Coronary artery (tissue), 2 donors: ENCODE results near the gene PPM1G.
A peak's percentile ranks its signal among the peaks of the same experiment; 100 is the strongest.

Experiments used
- DNase-seq: peaks from one replicate; pipeline ENCODE4 v3.0.0-alpha.2; 2017; ENCODE audit warnings: low spot score
- H3K27ac ChIP-seq, 2 donors: fragments of 200-600 bp; sonication (generic); one replicate each; pipeline ENCODE4 v1.5.1; 2016 to 2019
- H3K4me3 ChIP-seq: fragments of 200-600 bp; sonication (generic); 2 replicates; pipeline ENCODE4 v1.5.1; 2016; ENCODE audit warnings: mild to moderate bottlenecking, moderate library complexity
- CTCF ChIP-seq: fragments of 200-600 bp; sonication (generic); IDR thresholded peaks from one replicate; pipeline ENCODE4 v1.5.1; 2019; ENCODE audit warnings: antibody characterized with exemption

PPM1G gene

GRCh38 chr2:27445155-27445554, 35.8 kb upstream of the PPM1G start:
- DNase-seq: no peak
- no peak for TF ChIP-seq CTCF
- Histone ChIP-seq H3K27ac (no peak overlapping the region), H3K4me3 (no peak overlapping the region)

- H3K4me3 ChIP-seq: no peak overlapping the region
- TF ChIP-seq CTCF: no peak
- peak overlapping the region in 1 of 2 donors; percentile 37 for H3K27ac ChIP-seq
- no peak for DNase-seq
Observed at GRCh38 chr2:27442920-27443282, 33.5 kb upstream of the PPM1G start.

- peak within 1 kb of the TSS; percentile 20 for H3K4me3 ChIP-seq
- TF ChIP-seq CTCF: no peak
- H3K27ac ChIP-seq: peak within 1 kb of the TSS in 1 of 2 donors; percentile 37
- DNase-seq: no peak
Observed at GRCh38 chr2:27441958-27442919, 32.8 kb upstream of the PPM1G start, which contains the start of gene KRTCAP3. TSS of gene KRTCAP3 (plus strand) at chr2:27442381. CDS start at chr2:27442413, 32 bp downstream.

GRCh38 chr2:27441226-27441926, 32.0 kb upstream of the PPM1G start:
- no peak overlapping the region for H3K4me3 ChIP-seq
- no peak for DNase-seq
- H3K27ac ChIP-seq: no peak overlapping the region
- TF ChIP-seq CTCF: no peak

GRCh38 chr2:27435628-27436027, 26.2 kb upstream of the PPM1G start:
- no peak for TF ChIP-seq CTCF
- no peak overlapping the region for H3K27ac ChIP-seq
- DNase-seq: no peak
- H3K4me3 ChIP-seq: no peak overlapping the region

- H3K4me3 ChIP-seq: no peak overlapping the region
- H3K27ac ChIP-seq: peak overlapping the region in 1 of 2 donors; percentile 32
- no peak for DNase-seq
- TF ChIP-seq CTCF: no peak
Observed at GRCh38 chr2:27431395-27431794, 22.0 kb upstream of the PPM1G start.
